HUES64 (cell line): ENCODE results near the gene RYR2.

ENCODE experiments used
- H3K27ac ChIP-seq: 2 replicates; pipeline ENCODE4 v1.7.0; 2013; ENCODE audit warnings: low read depth, low read length, inconsistent platforms
- H3K27me3 ChIP-seq: 2 replicates; pipeline ENCODE4 v1.6.1; 2013; ENCODE audit warnings: mild to moderate bottlenecking, low read length; ENCODE audit not compliant: insufficient read depth
- H3K36me3 ChIP-seq: 2 replicates; pipeline ENCODE4 v1.6.1; 2013; ENCODE audit warnings: mild to moderate bottlenecking, low read length; ENCODE audit not compliant: insufficient read depth
- H3K4me1 ChIP-seq: 2 replicates; pipeline ENCODE4 v1.6.1; 2013; ENCODE audit warnings: mild to moderate bottlenecking, low read length, moderate library complexity; ENCODE audit not compliant: insufficient read depth
- H3K4me3 ChIP-seq: 2 replicates; pipeline ENCODE4 v1.5.1; 2013; ENCODE audit warnings: mild to moderate bottlenecking, low read length, moderate library complexity
- H3K9ac ChIP-seq: 2 replicates; pipeline ENCODE4 v1.6.1; 2013; ENCODE audit warnings: mild to moderate bottlenecking, low read depth, low read length
- H3K9me3 ChIP-seq: 2 replicates; pipeline ENCODE4 v1.6.1; 2013; ENCODE audit warnings: low read depth, low read length; ENCODE audit not compliant: insufficient read depth
- WGBS: fragments of 150-250, 120-280 bp; methylation state at CpG from one replicate; pipeline ENCODE4 v1.1.7; 2013; ENCODE audit warnings: missing lambda C conversion rate; 5-methylcytosine and 5-hydroxymethylcytosine counted together

The RYR2 gene

GRCh38 chr1:237396426-237396825 lies 354.4 kb downstream of the RYR2 start:
- Histone ChIP-seq H3K4me1 (peaks cover 20% of the 10 kb centered on the region), H3K4me3 (no peak overlapping the region), H3K27ac (peak overlapping the region; percentile 51; the same call in 1 of the 2 replicates), H3K9me3 (peaks cover 28% of the 10 kb centered on the region), H3K36me3 (peaks cover 10% of the 10 kb centered on the region), H3K9ac (no peak overlapping the region), H3K27me3 (no peaks in the 10 kb centered on the region)
- WGBS, result 50% methylated on average over 1 of the region's 1 CpG

- 98% methylated on average over 4 of the region's 4 CpGs for WGBS
These were observed 356.8 kb downstream of the RYR2 start for GRCh38 chr1:237398751-237399150.

GRCh38 chr1:237405912-237406311 lies 363.9 kb downstream of the RYR2 start:
- peaks cover 6% of the 10 kb centered on the region; the same call in 1 of the 2 replicates for H3K9me3 ChIP-seq
- 84% methylated on average over 3 of the region's 3 CpGs for WGBS
- no peak overlapping the region for H3K9ac ChIP-seq
- H3K27ac ChIP-seq, result no peak overlapping the region
- no peaks in the 10 kb centered on the region for H3K4me1 ChIP-seq
- peaks cover 4% of the 10 kb centered on the region; the same call in 1 of the 2 replicates for H3K36me3 ChIP-seq
- no peak overlapping the region for H3K4me3 ChIP-seq
- no peaks in the 10 kb centered on the region for H3K27me3 ChIP-seq

More at GRCh38 chr1:237398751-237399150, 356.8 kb downstream of the RYR2 start:
- H3K4me1 ChIP-seq, result peaks cover 15% of the 10 kb centered on the region
- peaks cover 13% of the 10 kb centered on the region for H3K36me3 ChIP-seq
- peaks cover 34% of the 10 kb centered on the region for H3K9me3 ChIP-seq
- no peaks in the 10 kb centered on the region for H3K27me3 ChIP-seq
- no peak overlapping the region for H3K9ac ChIP-seq
- H3K27ac ChIP-seq, result no peak overlapping the region
- no peak overlapping the region for H3K4me3 ChIP-seq

- no peaks in the 10 kb centered on the region for H3K36me3 ChIP-seq
- no peak overlapping the region for H3K27ac ChIP-seq
- H3K4me3 ChIP-seq, result no peak overlapping the region
- H3K27me3 ChIP-seq, result no peaks in the 10 kb centered on the region
- H3K9me3 ChIP-seq, result no peaks in the 10 kb centered on the region
- no peak overlapping the region for H3K9ac ChIP-seq
- peaks cover 12% of the 10 kb centered on the region for H3K4me1 ChIP-seq
- 94% methylated on average over 1 of the region's 2 CpGs for WGBS
These were observed 369.6 kb downstream of the RYR2 start for GRCh38 chr1:237411621-237412020.

DNA sequence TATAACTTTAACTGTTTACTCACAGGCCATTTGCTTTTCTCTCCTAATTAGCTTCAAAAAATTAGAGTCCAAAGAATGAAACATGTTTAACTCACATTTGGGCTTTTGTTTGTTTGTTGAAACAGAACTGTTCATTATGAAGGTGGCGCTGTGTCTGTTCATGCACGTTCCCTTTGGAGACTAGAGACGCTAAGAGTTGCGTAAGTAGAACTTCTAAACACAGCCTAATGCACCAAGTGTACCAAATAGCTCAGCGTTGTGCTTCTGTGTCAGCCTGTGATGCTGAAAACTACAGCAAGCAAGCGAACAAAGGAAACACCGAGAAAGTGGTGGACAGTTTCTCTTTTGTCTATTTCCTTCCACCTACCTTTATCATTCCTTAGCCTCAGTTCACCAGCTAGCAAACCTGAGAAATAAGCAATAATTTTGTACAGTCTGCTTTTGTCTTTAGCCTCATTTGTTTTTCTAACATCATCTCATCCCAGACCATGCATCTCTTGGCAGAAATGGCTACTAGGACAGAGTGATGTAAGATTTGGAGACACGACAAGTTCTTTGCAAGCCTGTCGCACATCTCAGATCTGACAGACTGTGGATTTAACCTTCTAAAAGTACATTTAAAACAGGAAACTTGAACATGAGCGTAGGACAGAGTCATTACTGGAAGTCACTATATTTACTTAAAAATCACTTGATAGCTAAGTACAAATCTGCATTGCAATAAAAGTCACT lies 375.1 kb downstream of the RYR2 start:
- Histone ChIP-seq H3K4me3 (no peak overlapping the region), H3K27me3 (no peaks in the 10 kb centered on the region), H3K9ac (no peak overlapping the region), H3K27ac (no peak overlapping the region), H3K36me3 (no peaks in the 10 kb centered on the region), H3K9me3 (no peaks in the 10 kb centered on the region), H3K4me1 (peaks cover 8% of the 10 kb centered on the region)
- 94% methylated on average over 10 of the region's 10 CpGs for WGBS

GRCh38 chr1:237428809-237429208 lies 386.8 kb downstream of the RYR2 start:
- Histone ChIP-seq H3K9me3 (no peaks in the 10 kb centered on the region), H3K36me3 (peaks cover 4% of the 10 kb centered on the region; the same call in 1 of the 2 replicates), H3K27me3 (no peaks in the 10 kb centered on the region), H3K9ac (no peak overlapping the region), H3K4me3 (no peak overlapping the region), H3K4me1 (no peaks in the 10 kb centered on the region; the same call in 1 of the 2 replicates), H3K27ac (no peak overlapping the region)
- 99% methylated on average over 3 of the region's 4 CpGs for WGBS

DNA sequence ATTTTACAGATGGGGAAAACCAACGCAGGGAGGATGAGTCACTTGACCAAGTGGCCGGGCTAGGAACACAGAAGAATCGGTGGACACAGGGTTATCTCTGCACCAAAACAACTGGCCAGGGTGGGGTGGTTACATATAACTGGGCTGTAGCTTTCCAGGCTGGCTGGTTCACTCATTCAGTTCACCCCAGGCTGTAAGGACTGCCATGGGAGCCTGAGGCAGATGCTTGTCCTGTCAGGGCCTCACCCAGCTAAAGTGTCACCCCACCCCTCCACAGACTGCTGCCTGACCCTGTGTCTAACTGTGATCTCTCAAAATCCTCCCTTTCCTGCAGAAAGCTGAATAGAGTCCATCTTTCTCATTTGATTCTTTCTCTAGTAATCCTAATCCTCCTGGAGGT lies 387.3 kb downstream of the RYR2 start:
- no peak overlapping the region for H3K27ac ChIP-seq
- no peaks in the 10 kb centered on the region for H3K27me3 ChIP-seq
- no peak overlapping the region for H3K4me3 ChIP-seq
- 84% methylated on average over 3 of the region's 3 CpGs for WGBS
- no peaks in the 10 kb centered on the region for H3K9me3 ChIP-seq
- H3K4me1 ChIP-seq, result no peaks in the 10 kb centered on the region; the same call in 1 of the 2 replicates
- no peak overlapping the region for H3K9ac ChIP-seq
- peaks cover 4% of the 10 kb centered on the region; the same call in 1 of the 2 replicates for H3K36me3 ChIP-seq

- H3K27ac ChIP-seq, result no peak overlapping the region
These were observed 389.5 kb downstream of the RYR2 start for GRCh38 chr1:237431448-237431847.

GRCh38 chr1:237440346-237440745 lies 398.4 kb downstream of the RYR2 start:
- no peak overlapping the region for H3K9ac ChIP-seq
- H3K27me3 ChIP-seq, result no peaks in the 10 kb centered on the region
- H3K4me1 ChIP-seq, result no peaks in the 10 kb centered on the region
- no peaks in the 10 kb centered on the region for H3K36me3 ChIP-seq
- H3K27ac ChIP-seq, result no peak overlapping the region
- H3K9me3 ChIP-seq, result no peaks in the 10 kb centered on the region
- WGBS, result no CpG with 5 or more reads among the region's 2 CpGs
- H3K4me3 ChIP-seq, result no peak overlapping the region

More at GRCh38 chr1:237431448-237431847, 389.5 kb downstream of the RYR2 start:
- Histone ChIP-seq H3K27me3 (no peaks in the 10 kb centered on the region), H3K9ac (no peak overlapping the region), H3K9me3 (no peaks in the 10 kb centered on the region), H3K4me3 (no peak overlapping the region), H3K4me1 (no peaks in the 10 kb centered on the region; the same call in 1 of the 2 replicates), H3K36me3 (peaks cover 4% of the 10 kb centered on the region; the same call in 1 of the 2 replicates)

DNA sequence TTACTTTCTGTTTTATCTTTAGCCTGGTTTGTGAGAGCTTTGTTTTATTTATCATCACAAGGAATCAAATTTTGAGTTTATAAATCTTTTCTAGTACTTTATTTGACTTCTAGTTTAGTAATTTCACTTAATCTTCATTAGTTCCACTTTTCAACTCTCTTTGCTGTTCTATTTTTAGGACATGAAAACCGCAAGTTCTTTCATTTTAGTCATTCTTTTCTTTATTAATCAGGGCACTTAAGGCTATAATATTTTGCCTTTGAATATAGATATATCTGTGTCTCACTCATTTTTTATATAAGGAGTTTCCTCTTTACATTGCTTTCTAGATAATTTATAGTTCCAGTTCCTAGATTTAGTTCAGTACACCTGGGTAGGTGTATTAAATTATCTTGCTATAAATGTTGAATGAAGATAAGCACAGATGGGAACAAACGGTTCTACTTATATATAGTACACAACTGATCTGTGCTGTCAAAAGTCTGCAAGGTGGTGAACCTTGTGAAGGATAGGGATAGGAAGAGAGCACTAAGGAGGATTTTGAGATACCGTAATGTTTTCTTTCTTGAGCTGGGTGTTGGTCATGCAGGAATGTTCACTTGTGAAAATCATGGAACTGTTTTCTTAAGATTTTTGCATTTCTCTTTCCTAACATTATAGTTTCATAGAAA lies 402.3 kb downstream of the RYR2 start:
- no peak overlapping the region for H3K27ac ChIP-seq
- no peaks in the 10 kb centered on the region for H3K9me3 ChIP-seq
- no peaks in the 10 kb centered on the region for H3K4me1 ChIP-seq
- H3K9ac ChIP-seq, result no peak overlapping the region
- WGBS, result 96% methylated on average over 2 of the region's 3 CpGs
- H3K4me3 ChIP-seq, result no peak overlapping the region
- H3K27me3 ChIP-seq, result no peaks in the 10 kb centered on the region
- H3K36me3 ChIP-seq, result no peaks in the 10 kb centered on the region

GRCh38 chr1:237448042-237448441 lies 406.1 kb downstream of the RYR2 start:
- H3K27ac ChIP-seq, result no peak overlapping the region
- no peaks in the 10 kb centered on the region for H3K4me1 ChIP-seq
- H3K36me3 ChIP-seq, result no peaks in the 10 kb centered on the region
- no peaks in the 10 kb centered on the region for H3K9me3 ChIP-seq
- no peak overlapping the region for H3K9ac ChIP-seq
- H3K4me3 ChIP-seq, result no peak overlapping the region
- no peaks in the 10 kb centered on the region for H3K27me3 ChIP-seq
- WGBS, result 94% methylated on average over 7 of the region's 7 CpGs
